ENCODE measurements around the gene MAP2K5. TPM values are rescaled to one million over a fixed set of nuclear protein-coding genes. Genes with fewer than 3 reads are reported as not detected.

The MAP2K5 gene
- total RNA-seq, 3 donors from 2014 or later = 13.0 to 14.6 (median 14.2) TPM

- H3K4me1 Mint-ChIP-seq (ENCODE audit: low read depth) = no peaks in the 10 kb centered on the region
- H3K4me3 Mint-ChIP-seq = no peak overlapping the region
- peaks cover 29% of the 10 kb centered on the region for H3K36me3 Mint-ChIP-seq (ENCODE audit: insufficient read depth)
- no peak for DNase-seq
- no peak for ATAC-seq
- no peaks in the 10 kb centered on the region for H3K9me3 Mint-ChIP-seq
- no peaks in the 10 kb centered on the region for H3K27me3 Mint-ChIP-seq (ENCODE audit: low read depth)
Measured at GRCh38 chr15:67587331-67587730, 44.8 kb downstream of the MAP2K5 start.

- Mint-ChIP-seq H3K27me3 (ENCODE audit: low read depth) (no peaks in the 10 kb centered on the region), H3K9me3 (no peaks in the 10 kb centered on the region), H3K4me1 (ENCODE audit: low read depth) (no peaks in the 10 kb centered on the region), H3K36me3 (ENCODE audit: insufficient read depth) (peaks cover 29% of the 10 kb centered on the region), H3K4me3 (no peak overlapping the region)
- DNase-seq (no peak), ATAC-seq (no peak)
Measured at GRCh38 chr15:67587754-67588153, 45.3 kb downstream of the MAP2K5 start.

GRCh38 chr15:67590191-67590590, 47.7 kb downstream of the MAP2K5 start:
- ATAC-seq = no peak
- Mint-ChIP-seq H3K4me1 (ENCODE audit: low read depth) (no peaks in the 10 kb centered on the region), H3K27me3 (ENCODE audit: low read depth) (no peaks in the 10 kb centered on the region), H3K4me3 (no peak overlapping the region), H3K9me3 (no peaks in the 10 kb centered on the region), H3K36me3 (ENCODE audit: insufficient read depth) (peaks cover 35% of the 10 kb centered on the region)
- DNase-seq = no peak

- Mint-ChIP-seq H3K27me3 (ENCODE audit: low read depth) (no peaks in the 10 kb centered on the region), H3K36me3 (ENCODE audit: insufficient read depth) (peaks cover 29% of the 10 kb centered on the region), H3K4me3 (no peak overlapping the region), H3K9me3 (no peaks in the 10 kb centered on the region), H3K4me1 (ENCODE audit: low read depth) (no peaks in the 10 kb centered on the region)
- DNase-seq (no peak), ATAC-seq (no peak)
Measured at GRCh38 chr15:67592245-67592644, 49.7 kb downstream of the MAP2K5 start.

- Mint-ChIP-seq H3K27me3 (ENCODE audit: low read depth) (no peaks in the 10 kb centered on the region), H3K4me1 (ENCODE audit: low read depth) (no peaks in the 10 kb centered on the region), H3K9me3 (no peaks in the 10 kb centered on the region), H3K36me3 (ENCODE audit: insufficient read depth) (peaks cover 19% of the 10 kb centered on the region), H3K4me3 (no peak overlapping the region)
- ATAC-seq (no peak), DNase-seq (no peak)
Measured at GRCh38 chr15:67593562-67593961, 51.1 kb downstream of the MAP2K5 start.

- no peaks in the 10 kb centered on the region for H3K27me3 Mint-ChIP-seq (ENCODE audit: low read depth)
- peaks cover 20% of the 10 kb centered on the region for H3K36me3 Mint-ChIP-seq (ENCODE audit: insufficient read depth)
- DNase-seq (no peak), ATAC-seq (no peak)
- no peak overlapping the region for H3K4me3 Mint-ChIP-seq
- no peaks in the 10 kb centered on the region for H3K9me3 Mint-ChIP-seq
- no peaks in the 10 kb centered on the region for H3K4me1 Mint-ChIP-seq (ENCODE audit: low read depth)
Measured at GRCh38 chr15:67594770-67595169, 52.3 kb downstream of the MAP2K5 start.

GRCh38 chr15:67595572-67595971, 53.1 kb downstream of the MAP2K5 start:
- ATAC-seq (no peak), DNase-seq (no peak)
- no peaks in the 10 kb centered on the region for H3K9me3 Mint-ChIP-seq
- no peaks in the 10 kb centered on the region for H3K4me1 Mint-ChIP-seq (ENCODE audit: low read depth)
- H3K27me3 Mint-ChIP-seq (ENCODE audit: low read depth) = no peaks in the 10 kb centered on the region
- H3K4me3 Mint-ChIP-seq = no peak overlapping the region
- peaks cover 24% of the 10 kb centered on the region for H3K36me3 Mint-ChIP-seq (ENCODE audit: insufficient read depth)

GRCh38 chr15:67601073-67601472, 58.6 kb downstream of the MAP2K5 start:
- H3K4me3 Mint-ChIP-seq = no peak overlapping the region
- ATAC-seq (no peak), DNase-seq (no peak)
- peaks cover 28% of the 10 kb centered on the region for H3K36me3 Mint-ChIP-seq (ENCODE audit: insufficient read depth)
- no peaks in the 10 kb centered on the region for H3K9me3 Mint-ChIP-seq
- H3K4me1 Mint-ChIP-seq (ENCODE audit: low read depth) = no peaks in the 10 kb centered on the region
- no peaks in the 10 kb centered on the region for H3K27me3 Mint-ChIP-seq (ENCODE audit: low read depth)

GRCh38 chr15:67603063-67603462, 60.6 kb downstream of the MAP2K5 start:
- ATAC-seq (no peak), DNase-seq (no peak)
- Mint-ChIP-seq H3K4me1 (ENCODE audit: low read depth) (no peaks in the 10 kb centered on the region), H3K27me3 (ENCODE audit: low read depth) (no peaks in the 10 kb centered on the region), H3K36me3 (ENCODE audit: insufficient read depth) (peaks cover 29% of the 10 kb centered on the region), H3K4me3 (no peak overlapping the region), H3K9me3 (no peaks in the 10 kb centered on the region)

GRCh38 chr15:67605871-67606270, 63.4 kb downstream of the MAP2K5 start:
- DNase-seq = no peak
- no peaks in the 10 kb centered on the region for H3K9me3 Mint-ChIP-seq

GRCh38 chr15:67606742-67607141, 64.2 kb downstream of the MAP2K5 start:
- Mint-ChIP-seq H3K9me3 (no peaks in the 10 kb centered on the region), H3K4me3 (no peak overlapping the region), H3K27me3 (ENCODE audit: low read depth) (no peaks in the 10 kb centered on the region), H3K4me1 (ENCODE audit: low read depth) (peaks cover 2% of the 10 kb centered on the region), H3K36me3 (ENCODE audit: insufficient read depth) (peaks cover 20% of the 10 kb centered on the region)
- ATAC-seq (no peak), DNase-seq (no peak)

More at GRCh38 chr15:67605871-67606270, 63.4 kb downstream of the MAP2K5 start:
- H3K27me3 Mint-ChIP-seq (ENCODE audit: low read depth) = no peaks in the 10 kb centered on the region
- no peak for ATAC-seq
- no peak overlapping the region for H3K4me3 Mint-ChIP-seq
- H3K36me3 Mint-ChIP-seq (ENCODE audit: insufficient read depth) = peaks cover 21% of the 10 kb centered on the region
- no peaks in the 10 kb centered on the region for H3K4me1 Mint-ChIP-seq (ENCODE audit: low read depth)

GRCh38 chr15:67607329-67607728, 64.8 kb downstream of the MAP2K5 start:
- H3K9me3 Mint-ChIP-seq = no peaks in the 10 kb centered on the region
- peaks cover 19% of the 10 kb centered on the region for H3K36me3 Mint-ChIP-seq (ENCODE audit: insufficient read depth)
- ATAC-seq = no peak
- H3K4me3 Mint-ChIP-seq = no peak overlapping the region
- DNase-seq = no peak
- peaks cover 2% of the 10 kb centered on the region for H3K4me1 Mint-ChIP-seq (ENCODE audit: low read depth)
- H3K27me3 Mint-ChIP-seq (ENCODE audit: low read depth) = no peaks in the 10 kb centered on the region

- no peak overlapping the region for H3K4me3 Mint-ChIP-seq
- no peak for DNase-seq
- no peaks in the 10 kb centered on the region for H3K27me3 Mint-ChIP-seq (ENCODE audit: low read depth)
- ATAC-seq = no peak
- peaks cover 2% of the 10 kb centered on the region for H3K4me1 Mint-ChIP-seq (ENCODE audit: low read depth)
- H3K9me3 Mint-ChIP-seq = no peaks in the 10 kb centered on the region
- peaks cover 17% of the 10 kb centered on the region for H3K36me3 Mint-ChIP-seq (ENCODE audit: insufficient read depth)
Measured at GRCh38 chr15:67607959-67608637, 65.6 kb downstream of the MAP2K5 start.

- no peaks in the 10 kb centered on the region for H3K27me3 Mint-ChIP-seq (ENCODE audit: low read depth)
- DNase-seq = no peak
- no peak overlapping the region for H3K4me3 Mint-ChIP-seq
- H3K4me1 Mint-ChIP-seq (ENCODE audit: low read depth) = peaks cover 2% of the 10 kb centered on the region
- ATAC-seq = no peak
- H3K9me3 Mint-ChIP-seq = no peaks in the 10 kb centered on the region
- peaks cover 15% of the 10 kb centered on the region for H3K36me3 Mint-ChIP-seq (ENCODE audit: insufficient read depth)
Measured at GRCh38 chr15:67608638-67608959, 66.1 kb downstream of the MAP2K5 start.

GRCh38 chr15:67611370-67612369, 69.2 kb downstream of the MAP2K5 start:
- Mint-ChIP-seq H3K36me3 (ENCODE audit: insufficient read depth) (peaks cover 15% of the 10 kb centered on the region), H3K9me3 (no peaks in the 10 kb centered on the region), H3K4me1 (ENCODE audit: low read depth) (peaks cover 2% of the 10 kb centered on the region), H3K27me3 (ENCODE audit: low read depth) (no peaks in the 10 kb centered on the region), H3K4me3 (no peak overlapping the region)
- no peak for ATAC-seq
- DNase-seq = no peak
